ENCODE results near the gene ZSCAN31.

ZSCAN31 gene

DNA sequence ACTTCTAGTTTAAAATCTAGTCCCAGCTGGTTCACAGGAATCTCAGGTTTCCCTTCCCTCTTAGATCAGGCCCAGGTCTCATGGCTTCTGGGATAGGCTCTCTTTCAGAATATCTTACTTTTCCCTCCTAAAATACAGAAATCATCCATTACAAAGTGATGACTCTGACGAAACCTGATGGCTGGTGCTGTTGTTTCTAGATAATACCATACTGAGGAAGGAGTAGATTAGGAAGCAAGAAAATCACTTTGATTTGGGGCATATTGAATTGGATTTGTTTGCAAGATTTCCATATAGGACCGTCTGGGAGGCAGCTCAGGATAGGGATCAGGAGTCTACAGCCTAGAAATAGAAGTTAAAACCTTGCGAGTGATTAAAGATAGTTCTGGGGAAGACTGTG is 17.4 kb upstream of the ZSCAN31 start:
- DNase-seq (ENCODE audit: low spot score) = no peak

DNA sequence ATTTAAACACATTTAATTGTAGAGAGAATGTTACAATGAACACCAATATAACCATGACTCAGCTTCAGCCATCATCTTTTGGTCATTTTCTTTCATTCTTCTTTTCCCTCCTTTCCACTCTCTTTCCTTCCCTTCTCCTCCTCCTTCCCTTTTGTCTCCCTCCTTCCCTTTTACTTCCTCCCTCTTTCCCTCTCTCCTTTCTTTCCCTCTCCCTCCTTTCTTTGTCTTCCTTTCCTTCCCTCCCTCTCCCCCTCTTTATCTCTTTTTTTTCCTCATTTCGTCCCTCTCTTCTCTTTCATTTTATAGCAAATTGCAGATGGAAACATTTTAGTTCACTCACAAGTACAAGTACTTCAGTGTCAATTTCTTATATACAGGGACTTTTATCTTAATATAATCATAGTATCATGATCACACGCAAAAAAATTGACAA is 15.6 kb upstream of the ZSCAN31 start:
- no peak for DNase-seq (ENCODE audit: low spot score)

DNA sequence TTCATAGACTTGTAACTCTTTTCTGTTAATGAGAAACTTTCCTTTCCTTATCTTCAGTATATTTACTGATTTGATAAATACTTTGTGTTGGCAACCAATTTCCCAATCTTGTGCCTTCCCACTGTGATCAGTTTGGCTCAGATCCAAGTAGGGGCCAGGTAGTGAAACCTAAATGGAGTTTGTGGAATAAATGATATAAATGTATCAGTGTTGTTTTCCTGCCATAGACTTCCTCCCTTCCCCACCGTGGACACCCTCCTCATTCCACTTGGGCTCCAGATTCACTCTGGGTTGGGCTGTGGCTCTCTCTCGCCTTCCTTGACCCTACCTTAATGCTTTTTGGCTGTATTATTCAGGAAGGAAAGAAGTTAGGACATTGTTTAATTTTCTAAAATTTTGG is 15.1 kb upstream of the ZSCAN31 start:
- DNase-seq (ENCODE audit: low spot score) = no peak

GRCh38 chr6:28349892-28350737 is 14.2 kb upstream of the ZSCAN31 start, which contains the start of gene ZKSCAN3:
TSS of gene ZKSCAN3 (plus strand) at chr6:28349947. CDS start at chr6:28359587, 9,640 bp downstream.
- DNase-seq (ENCODE audit: low spot score) = peak; percentile 77

GRCh38 chr6:28349344-28349891 is 13.5 kb upstream of the ZSCAN31 start:
- no peak for DNase-seq (ENCODE audit: low spot score)

GRCh38 chr6:28347119-28347518 is 11.2 kb upstream of the ZSCAN31 start:
- no peak for DNase-seq (ENCODE audit: low spot score)

DNA sequence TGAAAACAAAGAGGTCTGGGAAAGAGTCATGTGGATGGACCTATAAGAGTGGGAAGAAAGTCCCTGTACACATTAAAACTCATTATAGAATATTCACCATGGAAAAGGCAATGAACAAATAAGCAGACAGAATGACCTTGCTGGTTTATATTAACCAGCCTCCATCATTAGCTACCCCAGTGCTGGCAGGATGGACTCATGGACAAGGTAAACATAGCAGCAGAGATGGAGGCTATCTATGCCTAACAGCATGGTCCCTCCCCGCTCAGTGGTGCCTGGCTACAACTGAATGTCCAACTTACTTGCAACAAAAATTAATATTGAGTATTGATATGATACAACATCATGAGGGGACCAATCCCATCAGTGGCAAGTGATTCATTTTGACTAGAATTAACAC is 9.3 kb upstream of the ZSCAN31 start:
- DNase-seq (ENCODE audit: low spot score) = no peak

DNA sequence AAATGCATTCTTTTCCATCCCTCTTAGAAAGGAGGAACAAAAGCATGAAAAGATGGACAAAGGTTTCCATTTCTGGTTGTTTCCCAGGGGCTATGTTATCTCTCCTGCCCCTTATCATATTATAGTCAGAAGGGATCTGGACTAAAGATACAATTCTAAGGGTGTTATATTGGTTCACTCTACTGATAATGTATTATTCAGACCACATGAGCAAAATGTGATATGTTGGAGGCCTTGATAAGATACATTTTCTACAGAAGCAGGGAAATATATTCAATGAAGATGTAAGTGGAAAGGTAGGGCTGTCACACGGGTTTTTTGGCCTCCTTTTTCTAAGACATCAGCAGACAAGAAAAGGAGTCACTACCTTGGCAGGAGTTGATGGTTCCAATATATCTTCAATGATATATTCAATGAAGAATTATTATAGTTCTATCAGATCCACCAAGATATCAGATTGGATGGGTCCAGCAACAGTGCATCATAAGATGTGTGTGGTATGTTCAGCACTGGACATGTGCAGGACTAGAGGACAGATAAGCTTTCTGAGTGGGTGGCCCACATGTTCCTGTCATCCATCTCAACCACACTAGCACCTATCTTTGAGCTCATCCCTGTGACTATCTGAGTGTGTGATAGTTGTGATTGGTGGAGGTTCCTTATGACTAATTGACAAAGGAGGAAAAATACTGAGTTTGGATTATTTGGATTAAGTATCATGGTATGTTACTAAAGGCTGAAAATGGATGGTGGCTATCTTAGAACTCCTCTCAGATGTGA is 8.1 kb upstream of the ZSCAN31 start:
- DNase-seq (ENCODE audit: low spot score) = no peak

GRCh38 chr6:28340310-28341095 is 4.6 kb upstream of the ZSCAN31 start:
- no peak for DNase-seq (ENCODE audit: low spot score)

GRCh38 chr6:28337121-28337520 is 1.2 kb upstream of the ZSCAN31 start:
- DNase-seq (ENCODE audit: low spot score) = no peak

- no peak for DNase-seq (ENCODE audit: low spot score)
Measured at GRCh38 chr6:28336284-28337120, 554 bp upstream of the ZSCAN31 start.

- no peak for DNase-seq (ENCODE audit: low spot score)
Measured at GRCh38 chr6:28335040-28335563, 846 bp downstream of the ZSCAN31 start.

DNA sequence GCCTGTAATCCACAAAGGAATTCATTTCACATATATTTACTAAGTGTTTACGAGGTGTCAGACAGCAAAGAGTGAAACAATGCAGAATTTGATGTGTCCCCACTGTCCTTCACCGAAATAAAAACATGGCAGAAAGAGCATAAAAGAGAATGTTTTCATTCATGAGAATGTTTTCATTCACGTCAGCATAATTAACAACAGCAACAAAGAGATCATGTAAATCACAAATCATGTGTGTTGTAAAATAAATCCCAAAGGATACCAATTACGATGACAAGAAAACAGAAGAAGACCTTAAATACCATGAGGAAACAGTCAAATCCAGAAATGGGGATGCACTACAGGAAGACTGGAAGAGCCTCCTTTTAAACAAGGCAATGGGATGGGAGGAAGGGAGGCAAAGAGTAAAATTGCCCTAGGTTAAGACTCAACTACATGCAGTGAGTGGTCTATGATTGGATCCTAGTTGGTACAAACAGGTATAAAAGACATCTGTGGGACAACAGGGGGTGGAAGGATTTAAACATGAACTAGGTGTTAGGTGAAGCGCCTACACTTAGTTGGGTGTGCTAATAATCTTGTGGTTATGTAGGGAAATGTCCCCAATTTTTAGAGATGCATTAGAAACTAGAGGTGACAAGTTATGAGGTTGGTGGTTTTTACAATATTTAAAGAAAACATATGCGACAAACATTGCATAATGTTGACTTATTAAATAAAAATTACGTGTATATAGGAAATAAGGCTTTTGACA is 1.5 kb downstream of the ZSCAN31 start:
- no peak for DNase-seq (ENCODE audit: low spot score)

DNA sequence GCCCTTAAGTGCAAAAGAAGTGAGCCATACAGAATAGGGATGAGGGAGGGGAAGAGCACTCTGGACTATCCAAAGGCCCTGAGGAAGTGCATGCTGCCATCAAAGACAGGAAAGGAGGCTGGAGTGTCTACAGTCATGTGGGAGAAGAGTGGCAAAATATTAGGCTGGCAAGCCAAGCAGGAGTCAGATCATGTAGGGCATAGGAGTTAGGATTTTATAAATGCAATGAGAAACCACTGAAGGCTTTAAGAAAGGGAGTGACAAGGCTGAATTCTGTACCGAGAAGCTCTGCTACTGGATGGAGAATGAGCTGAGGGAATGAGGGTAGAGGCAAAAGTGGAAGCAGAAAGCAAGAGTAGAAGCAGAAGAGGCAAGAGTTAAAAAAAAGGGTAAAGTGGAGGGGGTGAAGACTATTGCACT is 2.3 kb downstream of the ZSCAN31 start:
- DNase-seq (ENCODE audit: low spot score) = no peak

DNA sequence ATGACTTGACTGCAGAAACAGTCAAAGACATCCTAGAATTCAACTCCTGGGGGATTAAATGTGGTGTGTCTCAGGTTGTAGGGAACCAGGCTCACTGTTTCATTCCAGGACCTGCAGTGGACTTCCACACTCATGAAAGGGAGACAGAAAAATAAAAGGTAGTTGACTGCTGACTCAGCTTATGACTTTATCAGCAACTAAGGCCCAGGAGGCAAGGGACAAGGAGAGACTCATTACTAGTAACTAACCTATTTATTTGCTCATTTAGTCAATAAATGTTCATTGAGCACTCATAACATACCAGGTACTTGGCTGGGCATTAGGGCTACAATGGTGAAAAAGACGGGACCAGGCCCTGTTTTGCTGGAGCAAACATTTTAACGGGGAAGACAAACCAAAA is 2.9 kb downstream of the ZSCAN31 start:
- DNase-seq (ENCODE audit: low spot score) = no peak

GRCh38 chr6:28330041-28330440 is 5.9 kb downstream of the ZSCAN31 start:
- no peak for DNase-seq (ENCODE audit: low spot score)

DNA sequence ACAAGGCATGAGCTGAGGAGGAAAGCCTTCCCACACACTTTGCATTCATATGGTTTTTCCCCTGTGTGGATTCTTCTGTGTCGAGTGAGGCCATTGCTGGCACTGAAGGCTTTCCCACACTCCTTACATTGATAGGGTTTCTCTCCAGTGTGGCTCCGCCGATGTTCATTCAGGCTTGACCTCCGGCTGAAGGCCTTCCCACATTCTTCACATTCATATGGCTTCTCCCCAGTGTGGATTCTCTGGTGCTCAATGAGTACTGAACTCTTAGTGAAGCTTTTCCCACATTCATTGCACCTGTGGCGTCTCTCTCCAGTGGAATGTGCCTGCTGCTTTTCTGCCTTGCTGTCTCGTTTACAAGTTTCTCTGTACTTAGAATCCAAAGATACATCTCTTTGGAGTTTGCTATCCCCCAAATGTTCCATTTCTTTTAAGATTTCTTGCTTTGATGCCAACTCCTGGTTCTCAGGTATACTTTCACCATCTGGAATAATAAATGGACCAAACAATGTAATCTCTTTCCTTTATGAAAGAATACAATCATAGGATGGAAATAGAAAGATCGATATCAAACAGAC is 9.5 kb downstream of the ZSCAN31 start:
- no peak for DNase-seq (ENCODE audit: low spot score)

DNA sequence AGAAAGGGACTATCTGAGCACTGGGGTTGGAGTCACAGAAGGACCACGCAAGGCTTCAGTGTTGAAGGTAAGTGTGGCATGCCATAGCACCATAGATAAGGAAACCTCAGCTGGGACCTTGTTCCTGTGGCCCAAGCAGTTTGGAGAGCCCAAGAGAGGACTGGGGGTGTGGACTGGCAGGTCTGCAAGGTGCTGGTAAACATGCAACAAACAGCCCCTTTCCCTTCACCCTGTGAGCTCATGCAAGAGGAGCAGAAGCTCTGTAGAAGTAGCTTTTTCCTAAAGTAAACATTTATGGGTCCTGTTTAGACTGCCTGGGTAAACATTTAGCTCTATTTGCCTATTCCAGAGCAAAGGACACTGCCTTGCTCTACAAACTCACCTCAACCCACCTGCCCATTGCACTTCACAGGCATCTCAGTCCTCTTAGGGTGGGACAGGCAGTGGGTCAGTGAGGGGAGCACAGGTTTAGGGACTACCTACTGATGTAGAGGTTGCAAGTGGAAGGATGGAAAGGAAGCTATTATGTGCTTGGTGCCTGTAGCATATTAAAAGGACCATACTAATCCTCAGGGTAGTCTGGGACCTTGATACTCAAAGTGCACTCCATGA is 12.0 kb downstream of the ZSCAN31 start:
- no peak for DNase-seq (ENCODE audit: low spot score)

GRCh38 chr6:28322661-28323060 is 13.3 kb downstream of the ZSCAN31 start:
- no peak for DNase-seq (ENCODE audit: low spot score)
